HG03575 (cell line): ENCODE measurements around the gene SH3RF2.
"Not testable (repeated sequence)": the region's sequence is repeated elsewhere in the genome, so short reads cannot be mapped to it uniquely, and the experiment has no call there.

ENCODE experiments used
- ATAC-seq: cut with Tn5 transposase; IDR thresholded peaks from one replicate; pipeline ENCODE4 v1.9.1; 2021; ENCODE audit not compliant: unreplicated experiment, insufficient number of reproducible peaks, low FRiP score; ENCODE audit errors: extremely low read depth

Gene SH3RF2, protein sequence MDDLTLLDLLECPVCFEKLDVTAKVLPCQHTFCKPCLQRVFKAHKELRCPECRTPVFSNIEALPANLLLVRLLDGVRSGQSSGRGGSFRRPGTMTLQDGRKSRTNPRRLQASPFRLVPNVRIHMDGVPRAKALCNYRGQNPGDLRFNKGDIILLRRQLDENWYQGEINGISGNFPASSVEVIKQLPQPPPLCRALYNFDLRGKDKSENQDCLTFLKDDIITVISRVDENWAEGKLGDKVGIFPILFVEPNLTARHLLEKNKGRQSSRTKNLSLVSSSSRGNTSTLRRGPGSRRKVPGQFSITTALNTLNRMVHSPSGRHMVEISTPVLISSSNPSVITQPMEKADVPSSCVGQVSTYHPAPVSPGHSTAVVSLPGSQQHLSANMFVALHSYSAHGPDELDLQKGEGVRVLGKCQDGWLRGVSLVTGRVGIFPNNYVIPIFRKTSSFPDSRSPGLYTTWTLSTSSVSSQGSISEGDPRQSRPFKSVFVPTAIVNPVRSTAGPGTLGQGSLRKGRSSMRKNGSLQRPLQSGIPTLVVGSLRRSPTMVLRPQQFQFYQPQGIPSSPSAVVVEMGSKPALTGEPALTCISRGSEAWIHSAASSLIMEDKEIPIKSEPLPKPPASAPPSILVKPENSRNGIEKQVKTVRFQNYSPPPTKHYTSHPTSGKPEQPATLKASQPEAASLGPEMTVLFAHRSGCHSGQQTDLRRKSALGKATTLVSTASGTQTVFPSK

DNA sequence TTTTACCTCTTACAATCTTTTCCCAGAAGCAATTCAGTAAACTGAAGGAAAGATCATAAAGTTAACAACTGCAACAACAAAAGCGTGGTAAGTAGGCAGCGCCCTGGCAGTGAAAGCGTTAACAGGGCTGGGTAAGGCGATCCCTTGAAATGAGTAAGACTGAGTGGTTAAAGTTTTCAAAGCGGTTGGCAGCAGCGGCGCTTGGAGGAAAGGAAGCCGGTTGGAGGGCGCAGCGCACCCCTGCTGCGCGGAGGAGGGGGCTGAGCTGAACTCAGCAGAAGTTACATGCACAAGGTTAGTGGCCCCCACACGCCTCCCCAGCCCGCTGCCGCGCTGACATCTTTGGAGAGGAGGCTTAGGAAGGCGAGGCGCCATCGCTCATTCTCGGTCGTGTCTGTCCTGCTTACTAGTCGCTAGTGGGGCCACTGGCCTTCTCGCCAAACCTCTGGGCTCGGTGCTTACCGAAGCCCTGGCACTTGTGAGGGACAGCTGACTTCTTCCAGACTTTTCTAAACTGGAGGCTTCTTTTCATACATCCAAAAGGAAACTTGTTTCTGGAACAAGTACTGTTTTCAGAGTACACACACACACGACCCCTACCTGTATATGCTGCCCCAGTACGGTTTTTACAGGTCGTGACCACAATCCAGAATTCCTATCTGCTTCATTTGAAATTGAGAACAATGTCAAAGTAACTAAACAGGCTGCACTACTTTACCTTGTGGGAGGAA lies at the start of gene SH3RF2:
Gene SH3RF2, plus strand, starts transcription at position 178 of the 731 bp plus-strand sequence. CDS start 1,351 bp downstream, outside the sequence.
- no peak for ATAC-seq

DNA sequence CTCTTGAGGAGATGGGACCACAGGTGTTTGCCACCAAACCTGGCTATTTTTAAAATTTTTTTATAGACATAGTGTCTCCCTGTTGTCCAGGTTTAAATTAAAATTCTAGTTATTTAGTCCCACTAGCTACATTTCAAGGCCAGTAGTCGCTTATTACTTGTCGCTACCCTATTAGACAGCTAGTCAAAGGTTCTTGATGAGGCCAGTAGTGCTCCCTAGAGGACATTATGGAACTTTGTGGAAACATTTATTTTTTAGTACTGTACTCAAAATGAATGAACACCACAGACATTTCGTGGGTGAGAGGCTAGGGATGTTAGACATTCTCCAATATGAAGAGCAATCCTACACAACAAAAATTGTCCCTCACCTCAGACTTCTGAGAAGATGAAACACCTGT lies 49.2 kb upstream of the SH3RF2 start:
- no peak for ATAC-seq

DNA sequence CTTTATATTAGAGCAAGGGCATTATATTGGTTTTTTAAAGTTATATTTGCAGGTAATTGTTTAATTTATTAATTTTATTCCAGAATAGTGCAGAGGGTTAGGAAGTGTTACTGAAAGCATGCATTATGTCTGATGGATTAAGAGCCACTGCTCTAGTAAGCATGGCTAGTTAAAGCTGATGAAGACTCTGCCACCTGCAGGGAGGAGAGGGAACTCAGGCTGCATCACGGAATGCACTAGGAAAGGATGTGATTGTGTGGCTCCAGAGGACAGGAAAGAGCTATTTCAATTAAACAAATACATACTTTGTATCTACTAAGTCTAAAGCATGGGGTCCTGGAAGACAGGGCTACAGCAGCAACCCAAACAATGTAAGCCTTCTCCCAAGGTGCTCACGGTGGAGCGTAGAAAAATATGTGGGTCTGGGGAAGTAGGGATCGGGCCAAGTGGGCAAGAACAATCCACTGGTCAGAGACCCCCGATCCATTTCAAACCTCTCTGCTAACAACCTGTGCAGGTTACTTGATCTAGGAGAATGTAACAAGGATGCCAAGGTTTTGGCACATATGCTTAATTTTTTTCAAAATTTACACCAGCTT lies 48.3 kb upstream of the SH3RF2 start:
- no peak for ATAC-seq

- no peak for ATAC-seq
Observed at GRCh38 chr5:145889611-145890010, 46.8 kb upstream of the SH3RF2 start.

DNA sequence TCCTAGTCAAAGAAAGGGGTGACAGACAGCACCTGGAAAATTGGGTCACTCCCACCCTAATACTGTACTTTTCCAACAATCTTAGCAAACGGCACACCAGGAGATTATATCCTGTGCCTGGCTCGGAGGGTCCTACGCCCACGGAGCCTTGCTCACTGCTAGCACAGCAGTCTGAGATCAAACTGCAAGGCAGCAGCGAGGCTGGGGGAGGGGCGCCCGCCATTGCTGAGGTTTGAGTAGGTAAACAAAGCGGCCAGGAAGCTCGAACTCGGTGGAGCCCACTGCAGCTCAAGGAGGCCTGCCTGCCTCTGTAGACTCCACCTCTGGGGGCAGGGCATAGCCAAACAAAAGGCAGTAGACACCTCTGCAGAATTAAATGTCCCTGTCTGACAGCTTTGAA lies 45.0 kb upstream of the SH3RF2 start:
- not testable (repeated sequence) for ATAC-seq

- no peak for ATAC-seq
Observed at GRCh38 chr5:145898171-145898570, 38.2 kb upstream of the SH3RF2 start.

DNA sequence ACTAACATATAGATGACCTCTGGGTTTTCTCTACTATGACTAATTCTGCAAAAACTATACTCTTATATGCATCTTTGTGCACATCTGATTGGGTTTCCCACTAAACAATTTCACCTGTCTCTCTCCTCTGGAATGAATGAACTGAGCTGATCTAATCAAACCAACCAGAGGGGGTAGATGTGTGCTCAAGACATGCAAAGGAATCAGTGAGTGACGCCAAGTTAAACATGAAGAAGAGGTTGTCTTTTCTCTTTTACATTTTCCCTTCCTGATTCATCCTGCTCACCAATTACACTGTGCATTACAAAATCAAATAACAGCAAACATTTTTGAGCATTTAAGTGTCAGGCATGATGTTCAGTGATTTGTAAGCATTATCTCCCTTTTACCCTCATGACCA lies 34.0 kb upstream of the SH3RF2 start:
- ATAC-seq: no peak

DNA sequence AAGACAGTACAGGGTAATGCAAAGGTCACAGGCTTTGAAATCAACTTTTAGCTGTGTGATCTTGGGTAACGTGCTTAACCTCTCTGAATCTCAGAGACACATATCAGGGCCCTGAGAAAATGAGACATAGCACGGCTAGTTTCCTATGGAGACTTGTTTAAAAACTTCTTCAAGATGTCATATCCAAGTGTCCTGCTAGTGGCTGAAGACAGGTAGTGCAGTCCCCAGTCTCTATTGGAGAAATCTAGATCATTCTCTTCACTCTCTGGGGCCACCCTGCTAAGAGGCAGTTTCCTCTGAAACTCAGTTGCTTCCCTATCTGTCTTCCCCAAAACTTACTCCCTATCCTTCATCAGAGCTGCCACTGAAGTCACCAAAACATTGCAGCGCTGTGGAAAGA lies 33.3 kb upstream of the SH3RF2 start:
- ATAC-seq: no peak

DNA sequence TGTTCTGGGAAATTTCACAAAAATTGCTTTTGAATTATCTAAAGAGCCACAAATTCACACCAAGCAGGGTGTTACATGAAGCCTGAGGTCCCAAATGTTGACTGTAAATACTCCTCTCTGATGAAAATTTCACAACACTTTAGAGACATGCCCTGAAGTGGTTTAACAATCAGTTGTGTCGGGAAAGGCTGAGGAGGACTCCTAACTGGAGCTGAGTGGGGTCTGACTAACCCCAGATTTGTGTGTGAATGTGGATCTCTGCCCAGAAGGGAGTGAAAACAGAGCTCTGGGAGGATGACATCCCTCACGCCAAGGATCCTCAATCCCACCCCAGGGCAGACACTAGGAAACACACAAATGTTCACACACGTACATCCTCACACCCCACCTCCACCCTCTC lies 32.5 kb upstream of the SH3RF2 start:
- ATAC-seq: no peak

- ATAC-seq: no peak
Observed at GRCh38 chr5:145904743-145905142, 31.6 kb upstream of the SH3RF2 start.

GRCh38 chr5:145906401-145906800 lies 30.0 kb upstream of the SH3RF2 start:
- ATAC-seq: no peak

GRCh38 chr5:145908206-145908960 lies 28.0 kb upstream of the SH3RF2 start:
- ATAC-seq: no peak

GRCh38 chr5:145911164-145911563 lies 25.2 kb upstream of the SH3RF2 start:
- no peak for ATAC-seq

DNA sequence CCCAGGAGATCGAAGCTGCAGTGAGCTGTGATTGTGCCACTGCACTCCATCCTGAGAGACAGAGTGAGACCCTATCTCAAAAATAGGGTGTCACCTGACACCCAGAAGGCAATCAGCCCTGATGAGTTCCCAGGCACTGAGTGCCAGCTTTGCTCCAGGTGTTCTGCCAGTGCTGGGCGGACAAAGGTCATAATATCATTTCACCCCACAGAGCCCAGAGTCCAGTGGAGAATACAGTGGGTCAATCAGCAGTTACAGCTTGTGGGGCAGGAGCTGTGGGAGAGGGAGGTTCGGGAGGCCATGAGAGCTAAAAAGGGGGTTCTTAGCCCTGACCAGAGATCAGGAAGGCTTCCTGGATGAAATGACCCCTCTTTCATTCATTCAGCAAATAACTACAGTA lies 24.4 kb upstream of the SH3RF2 start:
- no peak for ATAC-seq

- ATAC-seq: no peak
Observed at GRCh38 chr5:145912594-145912993, 23.8 kb upstream of the SH3RF2 start.

GRCh38 chr5:145913701-145914100 lies 22.7 kb upstream of the SH3RF2 start:
- ATAC-seq: no peak

GRCh38 chr5:145915970-145916638 lies 20.3 kb upstream of the SH3RF2 start:
- no peak for ATAC-seq

DNA sequence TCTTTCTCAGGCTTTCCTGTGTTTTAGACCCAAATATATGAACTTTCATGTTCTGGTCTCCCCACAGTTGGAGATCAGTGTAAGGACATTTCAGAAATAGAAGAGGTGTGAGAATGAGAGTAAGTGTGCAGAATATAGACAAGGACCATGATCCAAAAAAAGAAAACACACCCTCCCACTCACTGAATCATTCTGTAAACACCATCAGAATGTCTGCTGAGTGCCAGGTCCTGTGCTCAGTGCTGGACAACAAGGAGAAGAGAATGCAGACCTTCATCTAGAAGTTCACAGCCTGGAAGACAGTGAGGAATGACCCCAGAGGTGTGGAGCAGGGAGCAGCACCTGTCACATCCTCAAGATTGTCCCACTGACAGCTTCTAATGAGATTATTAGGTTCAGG lies 19.1 kb upstream of the SH3RF2 start:
- no peak for ATAC-seq
